Measurements from ENCODE around the gene ATG14. TPM values are rescaled to one million over a fixed set of nuclear protein-coding genes. Genes with fewer than 3 reads are reported as not detected.

ATG14 gene
- polyA plus RNA-seq, 1 experiment: 9.2 TPM

- CTCF ChIA-PET: interaction anchor here (0.8 to 1.7 kb wide), 2 partner anchors 11 to 1024 kb away, joined by 3 to 5 read pairs; no protein-coding TSS in a partner anchor
- H3K4me3 ChIP-seq (ENCODE audit: low read depth, low read length): no peak overlapping the region
- TF ChIP-seq, protein P1, sequence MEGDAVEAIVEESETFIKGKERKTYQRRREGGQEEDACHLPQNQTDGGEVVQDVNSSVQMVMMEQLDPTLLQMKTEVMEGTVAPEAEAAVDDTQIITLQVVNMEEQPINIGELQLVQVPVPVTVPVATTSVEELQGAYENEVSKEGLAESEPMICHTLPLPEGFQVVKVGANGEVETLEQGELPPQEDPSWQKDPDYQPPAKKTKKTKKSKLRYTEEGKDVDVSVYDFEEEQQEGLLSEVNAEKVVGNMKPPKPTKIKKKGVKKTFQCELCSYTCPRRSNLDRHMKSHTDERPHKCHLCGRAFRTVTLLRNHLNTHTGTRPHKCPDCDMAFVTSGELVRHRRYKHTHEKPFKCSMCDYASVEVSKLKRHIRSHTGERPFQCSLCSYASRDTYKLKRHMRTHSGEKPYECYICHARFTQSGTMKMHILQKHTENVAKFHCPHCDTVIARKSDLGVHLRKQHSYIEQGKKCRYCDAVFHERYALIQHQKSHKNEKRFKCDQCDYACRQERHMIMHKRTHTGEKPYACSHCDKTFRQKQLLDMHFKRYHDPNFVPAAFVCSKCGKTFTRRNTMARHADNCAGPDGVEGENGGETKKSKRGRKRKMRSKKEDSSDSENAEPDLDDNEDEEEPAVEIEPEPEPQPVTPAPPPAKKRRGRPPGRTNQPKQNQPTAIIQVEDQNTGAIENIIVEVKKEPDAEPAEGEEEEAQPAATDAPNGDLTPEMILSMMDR (IDR thresholded peaks at IDR 0.05; ENCODE audit: insufficient read depth, low read depth, low read length): no peak
- POLR2A ChIA-PET: no interaction called here
- no peaks in the 10 kb centered on the region for H3K27me3 ChIP-seq (ENCODE audit: control insufficient read depth, insufficient read depth, low read length)
- no peak for DNase-seq (ENCODE audit: low read depth)
- H3K36me3 ChIP-seq (ENCODE audit: control insufficient read depth, insufficient read depth, low read length): no peaks in the 10 kb centered on the region
Observed at GRCh38 chr14:55450124-55450523, 38.5 kb upstream of the ATG14 start.

GRCh38 chr14:55449116-55449515 lies 37.5 kb upstream of the ATG14 start:
- TF ChIP-seq, protein P1 (IDR thresholded peaks at IDR 0.05; ENCODE audit: insufficient read depth, low read depth, low read length): no peak
- POLR2A ChIA-PET: no interaction called here

GRCh38 chr14:55448141-55448614 lies 36.5 kb upstream of the ATG14 start:
- TF ChIP-seq, protein P1 (IDR thresholded peaks at IDR 0.05; ENCODE audit: insufficient read depth, low read depth, low read length): no peak
- POLR2A ChIA-PET: no interaction called here
- no peaks in the 10 kb centered on the region for H3K36me3 ChIP-seq (ENCODE audit: control insufficient read depth, insufficient read depth, low read length)
- no peak overlapping the region for H3K4me3 ChIP-seq (ENCODE audit: low read depth, low read length)
- peak; percentile 91 for DNase-seq (ENCODE audit: low read depth)
- no peaks in the 10 kb centered on the region for H3K27me3 ChIP-seq (ENCODE audit: control insufficient read depth, insufficient read depth, low read length)
- CTCF ChIA-PET: interaction anchor here (8.1 kb wide), 1 partner anchor 14 kb away, joined by 71 read pairs; no protein-coding TSS in a partner anchor

More at GRCh38 chr14:55449116-55449515, 37.5 kb upstream of the ATG14 start:
- CTCF ChIA-PET: interaction anchor here (1.7 to 8.1 kb wide), 2 partner anchors 15 to 1025 kb away, joined by 5 to 71 read pairs; no protein-coding TSS in a partner anchor
- no peaks in the 10 kb centered on the region for H3K36me3 ChIP-seq (ENCODE audit: control insufficient read depth, insufficient read depth, low read length)
- DNase-seq (ENCODE audit: low read depth): no peak
- H3K27me3 ChIP-seq (ENCODE audit: control insufficient read depth, insufficient read depth, low read length): no peaks in the 10 kb centered on the region
- H3K4me3 ChIP-seq (ENCODE audit: low read depth, low read length): no peak overlapping the region

- Histone ChIP-seq H3K27me3 (ENCODE audit: control insufficient read depth, insufficient read depth, low read length) (no peaks in the 10 kb centered on the region), H3K4me3 (ENCODE audit: low read depth, low read length) (no peak overlapping the region), H3K36me3 (ENCODE audit: control insufficient read depth, insufficient read depth, low read length) (no peaks in the 10 kb centered on the region)
- TF ChIP-seq, protein P1 (IDR thresholded peaks at IDR 0.05; ENCODE audit: insufficient read depth, low read depth, low read length): no peak
- DNase-seq (ENCODE audit: low read depth): no peak
- ChIA-PET POLR2A (no interaction called here), CTCF (interaction anchor here (0.7 to 8.1 kb wide), 32 partner anchors 8 to 1040 kb away, joined by 3 to 71 read pairs (median 4); partner anchors contain the start of gene KTN1)
Observed at GRCh38 chr14:55446833-55447232, 35.2 kb upstream of the ATG14 start.

GRCh38 chr14:55446127-55446736 lies 34.6 kb upstream of the ATG14 start:
- no peak for DNase-seq (ENCODE audit: low read depth)
- Histone ChIP-seq H3K4me3 (ENCODE audit: low read depth, low read length) (no peak overlapping the region), H3K36me3 (ENCODE audit: control insufficient read depth, insufficient read depth, low read length) (no peaks in the 10 kb centered on the region), H3K27me3 (ENCODE audit: control insufficient read depth, insufficient read depth, low read length) (no peaks in the 10 kb centered on the region)
- TF ChIP-seq, protein P1 (IDR thresholded peaks at IDR 0.05; ENCODE audit: insufficient read depth, low read depth, low read length): peak; percentile 69
- POLR2A ChIA-PET: interaction anchor here (0.5 kb wide), 1 partner anchor 267 kb away, joined by 4 read pairs; no protein-coding TSS in a partner anchor
- CTCF ChIA-PET: interaction anchor here (0.7 to 8.1 kb wide), 35 partner anchors 9 to 1041 kb away, joined by 3 to 71 read pairs (median 4); partner anchors contain the start of gene KTN1

Measured in BJ (cell line).